A549 (cell line): ENCODE results near the gene CD7.

Experiments used
- CBX8 ChIP-seq: fragments of 200-600 bp; sonication (generic); IDR thresholded peaks from 2 replicates; pipeline ENCODE4 v1.6.1; 2016
- CTCF ChIP-seq: fragments of >200 bp; sonication (Bioruptor Twin); formaldehyde crosslinking; IDR thresholded peaks from 3 replicates; pipeline ENCODE4 v1.5.1; 2016
- EP300 ChIP-seq, 2 experiments: fragments of >200 bp; sonication (Bioruptor Twin); formaldehyde crosslinking; IDR thresholded peaks; 2 replicates in 1 of 2; 3 replicates in 1 of 2; pipeline ENCODE4 v1.6.1; 2016 to 2017
- FOSB ChIP-seq: fragments of 250-450 bp; sonication (Bioruptor Pico); IDR thresholded peaks from 2 replicates; pipeline ENCODE4 v1.5.0; 2020; ENCODE audit warnings: mild to moderate bottlenecking, moderate library complexity
- MYC ChIP-seq: IDR thresholded peaks from 2 replicates; pipeline ENCODE4 v1.6.1; 2012; ENCODE audit warnings: mild to moderate bottlenecking, inconsistent platforms, low read length, improper control_type of control experiment, borderline replicate concordance
- PHF8 ChIP-seq: fragments of 200-600 bp; sonication (generic); IDR thresholded peaks from 2 replicates; pipeline ENCODE4 v1.6.1; 2016; ENCODE audit warnings: low read depth, mild to moderate bottlenecking, antibody characterized with exemption, moderate library complexity, borderline replicate concordance
- RNF2 ChIP-seq: fragments of 200-600 bp; sonication (generic); IDR thresholded peaks from 2 replicates; pipeline ENCODE4 v1.6.1; 2016; ENCODE audit warnings: low read depth, mild to moderate bottlenecking, antibody characterized with exemption, moderate library complexity, borderline replicate concordance
- SMC3 ChIP-seq: fragments of >200 bp; sonication (Bioruptor Twin); formaldehyde crosslinking; IDR thresholded peaks from 3 replicates; pipeline ENCODE4 v1.6.1; 2018; ENCODE audit warnings: inconsistent platforms

GRCh38 chr17:82361885-82362633 is 44.7 kb upstream of the CD7 start:
- no peak for TF ChIP-seq MYC
- no peak for TF ChIP-seq CTCF
- TF ChIP-seq CBX8: no peak
- no peak for TF ChIP-seq FOSB
- TF ChIP-seq PHF8: no peak
- TF ChIP-seq RNF2: no peak
- TF ChIP-seq SMC3: no peak
- no peak for TF ChIP-seq EP300 (IDR thresholded peaks at IDR 0.05)
